HL-60 (cell line): ENCODE measurements around the gene RANBP3L.

Experiments used
- CTCF ChIP-seq: IDR thresholded peaks from one replicate; pipeline ENCODE4 v1.5.1; 2011; ENCODE audit warnings: low read length, control low read depth, inconsistent platforms; ENCODE audit not compliant: insufficient read depth
- GABPA ChIP-seq: IDR thresholded peaks from 2 replicates; pipeline ENCODE4 v1.6.1; 2012; ENCODE audit warnings: low read depth
- POLR2AphosphoS5 ChIP-seq: IDR thresholded peaks from 2 replicates; pipeline ENCODE4 v1.6.1; 2012; ENCODE audit warnings: low read depth
- REST ChIP-seq: IDR thresholded peaks from 2 replicates; pipeline ENCODE4 v1.6.1; 2012; ENCODE audit warnings: low read depth; ENCODE audit not compliant: insufficient replicate concordance
- SPI1 ChIP-seq: IDR thresholded peaks from 2 replicates; pipeline ENCODE4 v1.6.1; 2012; ENCODE audit warnings: low read depth, mild to moderate bottlenecking, borderline replicate concordance

GRCh38 chr5:36244076-36244475, 57.6 kb downstream of the RANBP3L start:
- TF ChIP-seq CTCF (no peak), GABPA (no peak), POLR2AphosphoS5 (no peak), SPI1 (no peak), REST (no peak)
